Sigmoid colon (tissue), 4 donors: Measurements from ENCODE around the gene NFIB.

ENCODE experiments used
- EP300 ChIP-seq, 4 donors: sonication (generic); formaldehyde crosslinking; IDR thresholded peaks; one replicate each; pipeline ENCODE4 v1.6.1; 2017; ENCODE audit warnings: antibody characterized with exemption in 4 of 4
- POLR2A ChIP-seq, 2 donors: fragments of 450-650 bp; IDR thresholded peaks; one replicate each; pipeline ENCODE4 v1.6.1; 2016; ENCODE audit warnings: antibody characterized with exemption in 2 of 2, mild to moderate bottlenecking in 2 of 2, moderate library complexity in 2 of 2
- POLR2AphosphoS5 ChIP-seq, 4 donors: sonication (generic); formaldehyde crosslinking; IDR thresholded peaks; one replicate each; pipeline ENCODE4 v1.6.1; 2017; ENCODE audit warnings: antibody characterized with exemption in 4 of 4
- TF ChIP-seq, protein P1 (sequence below), 4 experiments: fragments of 450-650 bp in 3 of 4; fragments of 200-600 bp in 1 of 4; IDR thresholded peaks; one replicate each; pipeline ENCODE4 v1.5.1; 2016 to 2019; ENCODE audit warnings: antibody characterized with exemption in 4 of 4, mild to moderate bottlenecking in 3 of 4, moderate library complexity in 2 of 4

DNA sequence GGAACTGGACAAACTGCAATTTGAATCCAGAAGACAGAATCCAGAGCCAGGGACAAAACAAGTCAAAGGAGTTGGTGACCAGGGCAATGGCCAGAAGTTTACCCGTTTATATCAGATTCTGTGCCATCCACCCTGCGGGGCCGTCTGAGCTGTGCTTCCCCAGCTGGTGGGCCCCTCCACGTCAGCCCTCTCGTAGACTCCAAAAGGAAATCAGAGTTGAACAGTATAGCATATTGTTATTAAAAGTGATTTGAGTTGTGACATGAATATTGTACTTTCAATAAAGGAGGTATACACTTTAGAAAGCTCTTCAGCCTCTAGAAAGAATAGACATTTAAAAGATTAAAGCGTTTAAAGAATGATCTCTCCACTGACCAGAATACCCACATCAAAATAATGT is 102.4 kb downstream of the NFIB start:
- TF ChIP-seq POLR2AphosphoS5 (IDR thresholded peaks at IDR 0.05) (no peak), EP300 (IDR thresholded peaks at IDR 0.05) (no peak), POLR2A (IDR thresholded peaks at IDR 0.05) (no peak)
- TF ChIP-seq, protein P1, sequence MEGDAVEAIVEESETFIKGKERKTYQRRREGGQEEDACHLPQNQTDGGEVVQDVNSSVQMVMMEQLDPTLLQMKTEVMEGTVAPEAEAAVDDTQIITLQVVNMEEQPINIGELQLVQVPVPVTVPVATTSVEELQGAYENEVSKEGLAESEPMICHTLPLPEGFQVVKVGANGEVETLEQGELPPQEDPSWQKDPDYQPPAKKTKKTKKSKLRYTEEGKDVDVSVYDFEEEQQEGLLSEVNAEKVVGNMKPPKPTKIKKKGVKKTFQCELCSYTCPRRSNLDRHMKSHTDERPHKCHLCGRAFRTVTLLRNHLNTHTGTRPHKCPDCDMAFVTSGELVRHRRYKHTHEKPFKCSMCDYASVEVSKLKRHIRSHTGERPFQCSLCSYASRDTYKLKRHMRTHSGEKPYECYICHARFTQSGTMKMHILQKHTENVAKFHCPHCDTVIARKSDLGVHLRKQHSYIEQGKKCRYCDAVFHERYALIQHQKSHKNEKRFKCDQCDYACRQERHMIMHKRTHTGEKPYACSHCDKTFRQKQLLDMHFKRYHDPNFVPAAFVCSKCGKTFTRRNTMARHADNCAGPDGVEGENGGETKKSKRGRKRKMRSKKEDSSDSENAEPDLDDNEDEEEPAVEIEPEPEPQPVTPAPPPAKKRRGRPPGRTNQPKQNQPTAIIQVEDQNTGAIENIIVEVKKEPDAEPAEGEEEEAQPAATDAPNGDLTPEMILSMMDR (IDR thresholded peaks at IDR 0.05), result no peak
